H1 (cell line): ENCODE measurements around the gene DDB1. TPM values are rescaled to one million over a fixed set of nuclear protein-coding genes. Genes with fewer than 3 reads are reported as not detected.

Source experiments
- CTCF ChIA-PET: fragments of 300-600 bp; sonication (Branson Sonifier 250); formaldehyde crosslinking; loops from one replicate; lab custom pipeline; 2021; ENCODE audit not compliant: partially characterized antibody; lab: Charles Lee
- POLR2A ChIA-PET: fragments of 300-600 bp; sonication (Branson Sonifier 250); formaldehyde crosslinking; loops from one replicate; lab custom pipeline; 2021; ENCODE audit warnings: inconsistent platforms; ENCODE audit not compliant: partially characterized antibody; lab: Charles Lee
- DNase-seq, 2 experiments: peaks; one replicate each; pipeline versions ENCODE4 v3.0.0 to v3.0.0-alpha.2; 2010 to 2022; ENCODE audit warnings: low spot score in 2 of 2, low read depth in 1 of 2, mixed read lengths in 1 of 2
- FAIRE-seq: peaks from 2 replicates; lab custom pipeline; 2011; peaks lifted over from hg19 to GRCh38; lab: Jason Lieb, UNC
- H2AFZ ChIP-seq: 2 replicates; pipeline ENCODE4 v1.8.1; 2012; ENCODE audit warnings: low read length, inconsistent platforms
- H2AK5ac ChIP-seq: 2 replicates; pipeline ENCODE4 v1.6.1; 2013; ENCODE audit warnings: low read depth, low read length
- H2BK120ac ChIP-seq: replicated peaks from 2 replicates; pipeline ENCODE3; 2013; ENCODE audit warnings: low read depth, low read length, inconsistent platforms
- H2BK12ac ChIP-seq: 2 replicates; pipeline ENCODE4 v1.6.1; 2013; ENCODE audit warnings: low read depth, low read length
- H2BK15ac ChIP-seq: 2 replicates; pipeline ENCODE4 v1.6.1; 2013; ENCODE audit warnings: low read length
- H2BK20ac ChIP-seq: 2 replicates; pipeline ENCODE4 v1.6.1; 2013; ENCODE audit warnings: low read length
- H2BK5ac ChIP-seq: 2 replicates; pipeline ENCODE4 v1.6.1; 2013; ENCODE audit warnings: low read depth, low read length
- H3K14ac ChIP-seq: 2 replicates; pipeline ENCODE4 v1.6.1; 2013; ENCODE audit warnings: inconsistent platforms; ENCODE audit not compliant: insufficient read length
- H3K18ac ChIP-seq: 2 replicates; pipeline ENCODE4 v1.6.1; 2013; ENCODE audit warnings: low read length; ENCODE audit errors: extremely low read depth
- H3K23ac ChIP-seq: 2 replicates; pipeline ENCODE4 v1.6.1; 2013; ENCODE audit warnings: inconsistent platforms; ENCODE audit not compliant: insufficient read length
- H3K23me2 ChIP-seq: 2 replicates; pipeline ENCODE4 v1.6.1; 2013; ENCODE audit warnings: low read depth, low read length
- H3K27ac ChIP-seq: 2 replicates; pipeline ENCODE4 v1.6.1; 2011; ENCODE audit warnings: low read depth, low read length, inconsistent platforms
- H3K27me3 ChIP-seq, 4 experiments: replicated peaks in 1 of 4; 1 replicate in 1 of 4; 2 replicates in 3 of 4; pipeline versions ENCODE4 v1.6.1 to v1.8.1; 2011 to 2013; ENCODE audit warnings: low read length in 3 of 4, mild to moderate bottlenecking in 3 of 4, inconsistent platforms in 2 of 4, mixed read lengths in 2 of 4, moderate library complexity in 1 of 4; ENCODE audit not compliant: control insufficient read depth in 3 of 4, insufficient read depth in 3 of 4; ENCODE audit errors: extremely low read depth in 1 of 4
- H3K36me3 ChIP-seq, 4 experiments: 2 replicates each; pipeline versions ENCODE4 v1.6.1 to v1.8.1; 2011 to 2013; ENCODE audit warnings: mild to moderate bottlenecking in 4 of 4, low read length in 3 of 4, moderate library complexity in 2 of 4, control low read depth in 1 of 4, inconsistent platforms in 1 of 4; ENCODE audit not compliant: insufficient read depth in 4 of 4, control insufficient read depth in 2 of 4
- H3K4ac ChIP-seq: replicated peaks from 2 replicates; pipeline ENCODE3; 2013; ENCODE audit warnings: low read length, low read depth, mixed read lengths, inconsistent platforms; ENCODE audit not compliant: insufficient read length
- H3K4me1 ChIP-seq, 4 experiments: replicated peaks in 1 of 4; 1 replicate in 1 of 4; 2 replicates in 3 of 4; pipeline versions ENCODE4 v1.6.1 to v1.8.1; 2011 to 2013; ENCODE audit warnings: low read length in 3 of 4, inconsistent platforms in 2 of 4, mixed read lengths in 1 of 4; ENCODE audit not compliant: insufficient read depth in 4 of 4, control insufficient read depth in 3 of 4
- H3K4me2 ChIP-seq, 2 experiments: 2 replicates each; pipeline versions ENCODE4 v1.6.1 to v1.8.1; 2011 to 2013; ENCODE audit warnings: low read depth in 2 of 2, low read length in 2 of 2, control low read depth in 1 of 2, inconsistent platforms in 1 of 2, mild to moderate bottlenecking in 1 of 2; ENCODE audit not compliant: insufficient read depth in 1 of 2
- H3K4me3 ChIP-seq, 4 experiments: fragments of 200-600, 300-600 bp in 1 of 4; sonication (generic), shearing (Covaris generic), sonication (Bioruptor Twin) in 1 of 4; 2 replicates each; pipeline versions ENCODE4 v1.5.1 to v1.8.1; 2011 to 2016; ENCODE audit warnings: low read length in 4 of 4, low read depth in 3 of 4, control low read depth in 2 of 4, inconsistent platforms in 2 of 4, mild to moderate bottlenecking in 2 of 4, mixed read lengths in 1 of 4, moderate library complexity in 1 of 4; ENCODE audit not compliant: insufficient read depth in 2 of 4; ENCODE audit errors: extremely low read depth in 1 of 4
- H3K56ac ChIP-seq: replicated peaks from 2 replicates; pipeline ENCODE3; 2013; ENCODE audit warnings: low read depth, mild to moderate bottlenecking, mixed read lengths, low read length, inconsistent platforms; ENCODE audit not compliant: insufficient read length
- H3K79me1 ChIP-seq: 2 replicates; pipeline ENCODE4 v1.6.1; 2013; ENCODE audit warnings: low read depth, low read length, control low read depth
- H3K79me2 ChIP-seq, 2 experiments: 2 replicates each; pipeline versions ENCODE4 v1.6.1 to v1.8.1; 2012 to 2013; ENCODE audit warnings: low read length in 2 of 2, mild to moderate bottlenecking in 2 of 2, inconsistent platforms in 1 of 2; ENCODE audit not compliant: insufficient read depth in 2 of 2, control insufficient read depth in 1 of 2
- H3K9ac ChIP-seq, 4 experiments: replicated peaks in 1 of 4; 1 replicate in 1 of 4; 2 replicates in 3 of 4; pipeline versions ENCODE4 v1.6.1 to v1.8.1; 2011 to 2013; ENCODE audit warnings: low read depth in 3 of 4, low read length in 3 of 4, control low read depth in 2 of 4, mild to moderate bottlenecking in 2 of 4, moderate library complexity in 2 of 4, inconsistent platforms in 1 of 4; ENCODE audit errors: extremely low read depth in 1 of 4
- H3K9me3 ChIP-seq, 2 experiments: 2 replicates each; pipeline versions ENCODE4 v1.6.1 to v1.8.1; 2012 to 2013; ENCODE audit warnings: mild to moderate bottlenecking in 2 of 2, moderate library complexity in 2 of 2, control low read depth in 1 of 2, inconsistent platforms in 1 of 2, low read depth in 1 of 2, low read length in 1 of 2, mixed read lengths in 1 of 2; ENCODE audit not compliant: insufficient read depth in 2 of 2
- H4K20me1 ChIP-seq, 2 experiments: replicated peaks in 1 of 2; 2 replicates each; pipeline versions ENCODE3 to v1.8.1; 2011 to 2013; ENCODE audit warnings: inconsistent platforms in 2 of 2, low read length in 2 of 2, mild to moderate bottlenecking in 1 of 2; ENCODE audit not compliant: insufficient read depth in 2 of 2, control insufficient read depth in 1 of 2
- H4K5ac ChIP-seq: 2 replicates; pipeline ENCODE4 v1.6.1; 2013; ENCODE audit warnings: low read length, low read depth, mixed read lengths, inconsistent platforms; ENCODE audit not compliant: insufficient read length
- H4K8ac ChIP-seq: 2 replicates; pipeline ENCODE4 v1.8.0; 2013; ENCODE audit warnings: mild to moderate bottlenecking, moderate library complexity, low read length, inconsistent platforms; ENCODE audit not compliant: insufficient read depth; ENCODE audit errors: extremely low read depth
- H4K91ac ChIP-seq: replicated peaks from 2 replicates; pipeline ENCODE3; 2013; ENCODE audit warnings: low read length, mixed read lengths, inconsistent platforms; ENCODE audit not compliant: insufficient read length
- POU5F1 ChIP-seq: IDR thresholded peaks from 2 replicates; pipeline ENCODE4 v1.6.1; 2011; ENCODE audit warnings: low read depth, mild to moderate bottlenecking, low read length, moderate library complexity
- RBBP5 ChIP-seq: IDR thresholded peaks from 2 replicates; pipeline ENCODE4 v1.7.1; 2012; ENCODE audit warnings: low read depth, mild to moderate bottlenecking, inconsistent platforms, low read length, moderate library complexity, borderline replicate concordance
- TEAD4 ChIP-seq: IDR thresholded peaks from 2 replicates; pipeline ENCODE4 v1.6.1; 2012; ENCODE audit warnings: low read depth, low read length, inconsistent platforms, mixed read lengths
- WGBS, 2 experiments: shearing (Covaris generic) in 1 of 2; methylation state at CpG; one replicate each; pipeline versions ENCODE4 v1.1.6 to v1.1.7; 2013 to 2015; ENCODE audit warnings: low lambda C conversion rate in 2 of 2, mixed read lengths in 2 of 2, inconsistent platforms in 1 of 2, low coverage in 1 of 2, missing lambda C conversion rate in 1 of 2; ENCODE audit not compliant: insufficient replicate concordance in 2 of 2, insufficient coverage in 1 of 2, insufficient read length in 1 of 2; ENCODE audit errors: extremely low coverage in 1 of 2, missing lambda C conversion rate in 1 of 2; 5-methylcytosine and 5-hydroxymethylcytosine counted together
- polyA plus RNA-seq, 7 experiments: library from polyadenylated mRNA; depleted of rRNA in 3 of 7; stranded (reverse) in 5 of 7; unstranded in 2 of 7; fragments of >200 nt in 5 of 7; fragments of 200-250 nt in 2 of 7; gene quantifications; 1 replicate in 5 of 7; 2 replicates in 1 of 7; 4 replicates in 1 of 7; pipeline versions ENCODE4 v1.2.1 to v1.2.3, GENCODE V29; 2011 to 2013; ENCODE audit warnings: missing spikeins in 2 of 7, mixed read lengths in 2 of 7
- total RNA-seq: library from RNA; stranded (reverse); fragmentation: NEBNext Ultra II Directional; extraction: Animal tissue kit (Norgen Biotek cat#: 25700); gene quantifications from 2 replicates; pipeline ENCODE4 v1.2.1, GENCODE V29; 2021

DDB1 gene
- total and polyA plus RNA-seq, 2 of the 8 experiments (the other 6 are each of a cell fraction or from before 2014, with no cell fraction given) = 275 to 306 TPM

DNA sequence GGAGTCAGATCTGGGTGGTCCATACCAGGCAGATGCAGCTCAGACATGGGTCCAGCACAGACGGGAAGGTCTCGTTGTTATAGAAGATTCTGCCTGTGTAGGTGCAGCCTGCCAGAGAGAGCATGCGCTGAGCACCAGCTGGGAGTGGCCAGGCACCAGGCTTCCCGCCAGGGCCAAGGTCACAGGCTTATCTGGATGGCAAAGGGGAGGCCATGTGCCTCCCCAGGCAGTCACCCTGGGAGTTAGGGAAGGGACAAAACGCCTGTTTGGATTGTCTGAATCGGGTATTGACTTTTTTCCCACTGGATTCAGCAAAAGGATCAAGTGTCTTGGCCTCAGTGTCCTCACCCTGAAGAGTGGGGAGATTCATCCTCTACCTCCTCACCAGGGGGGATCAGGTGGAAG, 65.5 kb downstream of the DDB1 start:
- Histone ChIP-seq H4K5ac (no peak overlapping the region), H4K91ac (no peak overlapping the region), H2BK20ac (no peak overlapping the region), H3K4ac (no peak overlapping the region), H2BK120ac (no peak overlapping the region), H3K14ac (no peak overlapping the region), H3K23ac (no peak overlapping the region), H2AK5ac (no peak overlapping the region), H3K18ac (no peak overlapping the region), H3K56ac (no peak overlapping the region), H3K4me1 (no peaks in the 10 kb centered on the region), H3K9me3 (no peaks in the 10 kb centered on the region), H3K36me3 (peaks cover 0 to 10% (median 3%) of the 10 kb centered on the region in 4 experiments; a peak in 4 of 8 replicates), H3K4me2 (no peak overlapping the region), H2BK5ac (no peak overlapping the region), H2BK12ac (no peak overlapping the region), H3K27ac (no peak overlapping the region), H2BK15ac (no peak overlapping the region), H3K9ac (no peak overlapping the region), H3K23me2 (peaks cover 9% of the 10 kb centered on the region), H3K79me2 (no peaks in the 10 kb centered on the region; a peak in 1 of 4 replicates), H4K20me1 (peaks cover 2 to 8% of the 10 kb centered on the region in 2 experiments), H4K8ac (no peak overlapping the region), H3K79me1 (peaks cover under 1% of the 10 kb centered on the region; the same call in 1 of the 2 replicates), H3K4me3 (no peak overlapping the region), H2AFZ (no peak overlapping the region), H3K27me3 (no peaks in the 10 kb centered on the region)
- POLR2A ChIA-PET = interaction anchor here (0.9 to 1.3 kb wide), 3 partner anchors 8 to 12 kb away, joined by 3 to 4 read pairs (median 4); no protein-coding TSS in a partner anchor
- DNase-seq (no peak), FAIRE-seq (no peak)
- 87% methylated on average over 6 of the region's 6 CpGs; no CpG with 5 or more reads in 1 of the 2 experiments for WGBS, 2 experiments
- TF ChIP-seq POU5F1 (no peak), RBBP5 (no peak), TEAD4 (no peak)
- CTCF ChIA-PET = interaction anchor here (1.2 to 1.3 kb wide), 2 partner anchors 13 kb away, joined by 4 to 9 read pairs; no protein-coding TSS in a partner anchor
